ENCODE measurements around the gene EFCAB6.

Gene EFCAB6

GRCh38 chr22:43704051-43704450 is 108.1 kb downstream of the EFCAB6 start:
- TF ChIP-seq, protein P1, sequence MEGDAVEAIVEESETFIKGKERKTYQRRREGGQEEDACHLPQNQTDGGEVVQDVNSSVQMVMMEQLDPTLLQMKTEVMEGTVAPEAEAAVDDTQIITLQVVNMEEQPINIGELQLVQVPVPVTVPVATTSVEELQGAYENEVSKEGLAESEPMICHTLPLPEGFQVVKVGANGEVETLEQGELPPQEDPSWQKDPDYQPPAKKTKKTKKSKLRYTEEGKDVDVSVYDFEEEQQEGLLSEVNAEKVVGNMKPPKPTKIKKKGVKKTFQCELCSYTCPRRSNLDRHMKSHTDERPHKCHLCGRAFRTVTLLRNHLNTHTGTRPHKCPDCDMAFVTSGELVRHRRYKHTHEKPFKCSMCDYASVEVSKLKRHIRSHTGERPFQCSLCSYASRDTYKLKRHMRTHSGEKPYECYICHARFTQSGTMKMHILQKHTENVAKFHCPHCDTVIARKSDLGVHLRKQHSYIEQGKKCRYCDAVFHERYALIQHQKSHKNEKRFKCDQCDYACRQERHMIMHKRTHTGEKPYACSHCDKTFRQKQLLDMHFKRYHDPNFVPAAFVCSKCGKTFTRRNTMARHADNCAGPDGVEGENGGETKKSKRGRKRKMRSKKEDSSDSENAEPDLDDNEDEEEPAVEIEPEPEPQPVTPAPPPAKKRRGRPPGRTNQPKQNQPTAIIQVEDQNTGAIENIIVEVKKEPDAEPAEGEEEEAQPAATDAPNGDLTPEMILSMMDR (IDR thresholded peaks at IDR 0.05; ENCODE audit: insufficient read depth, low read depth, low read length, missing control alignments) = no peak
- no peak overlapping the region for H3K4me3 ChIP-seq (ENCODE audit: low read depth, low read length)
- no peak for DNase-seq (ENCODE audit: low read depth)

DNA sequence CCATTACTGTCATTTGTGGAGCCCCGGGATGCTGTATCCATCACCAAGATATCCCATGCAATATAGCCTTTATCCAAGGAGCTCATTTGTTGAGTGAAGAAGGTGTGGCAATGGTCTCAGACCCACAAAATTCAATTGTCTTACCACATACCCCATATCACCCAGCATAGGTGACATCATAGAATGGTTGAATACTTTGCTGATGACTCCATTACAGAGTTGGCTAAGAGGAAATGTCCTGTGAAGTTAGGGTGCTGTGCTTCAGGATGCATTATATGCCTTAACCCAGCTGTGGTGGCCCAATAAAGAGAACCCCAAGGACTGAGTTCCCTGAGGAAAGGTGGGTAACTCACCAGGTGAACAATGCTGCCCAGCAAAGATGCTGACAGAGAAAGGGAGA is 113.7 kb downstream of the EFCAB6 start:
- TF ChIP-seq, protein P1 (IDR thresholded peaks at IDR 0.05; ENCODE audit: insufficient read depth, low read depth, low read length, missing control alignments) = no peak
- no peak overlapping the region for H3K4me3 ChIP-seq (ENCODE audit: low read depth, low read length)
- no peak for DNase-seq (ENCODE audit: low read depth)

DNA sequence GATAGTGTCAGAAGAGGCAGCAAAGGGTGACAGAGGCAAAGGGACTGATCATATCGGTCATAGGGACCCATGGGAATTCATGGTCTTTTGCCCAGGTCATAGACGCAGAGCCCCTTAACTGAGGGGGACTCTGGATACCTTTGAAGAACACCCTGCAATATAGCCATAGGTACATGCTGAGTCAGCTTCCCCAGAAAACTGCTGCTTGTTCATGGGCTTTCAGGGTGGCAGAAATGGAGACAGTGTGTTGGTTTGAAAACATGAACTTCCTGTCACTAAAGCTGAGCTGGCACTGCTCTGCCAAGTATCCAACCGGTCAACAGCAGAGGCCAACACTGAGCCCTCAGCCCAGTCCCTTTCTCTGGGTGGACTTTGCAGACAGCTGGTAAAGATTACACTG is 114.2 kb downstream of the EFCAB6 start:
- H3K4me3 ChIP-seq (ENCODE audit: low read depth, low read length) = no peak overlapping the region
- DNase-seq (ENCODE audit: low read depth) = no peak
- TF ChIP-seq, protein P1 (IDR thresholded peaks at IDR 0.05; ENCODE audit: insufficient read depth, low read depth, low read length, missing control alignments) = no peak

- no peak for DNase-seq (ENCODE audit: low read depth)
- TF ChIP-seq, protein P1 (IDR thresholded peaks at IDR 0.05; ENCODE audit: insufficient read depth, low read depth, low read length, missing control alignments) = no peak
These were observed 118.9 kb downstream of the EFCAB6 start for GRCh38 chr22:43693249-43693648.

GRCh38 chr22:43689356-43689755 is 122.7 kb downstream of the EFCAB6 start:
- DNase-seq (ENCODE audit: low read depth) = no peak
- no peak overlapping the region for H3K4me3 ChIP-seq (ENCODE audit: low read depth, low read length)
- TF ChIP-seq, protein P1 (IDR thresholded peaks at IDR 0.05; ENCODE audit: insufficient read depth, low read depth, low read length, missing control alignments) = no peak

More at GRCh38 chr22:43693249-43693648, 118.9 kb downstream of the EFCAB6 start:
- no peak overlapping the region for H3K4me3 ChIP-seq (ENCODE audit: low read depth, low read length)

DNA sequence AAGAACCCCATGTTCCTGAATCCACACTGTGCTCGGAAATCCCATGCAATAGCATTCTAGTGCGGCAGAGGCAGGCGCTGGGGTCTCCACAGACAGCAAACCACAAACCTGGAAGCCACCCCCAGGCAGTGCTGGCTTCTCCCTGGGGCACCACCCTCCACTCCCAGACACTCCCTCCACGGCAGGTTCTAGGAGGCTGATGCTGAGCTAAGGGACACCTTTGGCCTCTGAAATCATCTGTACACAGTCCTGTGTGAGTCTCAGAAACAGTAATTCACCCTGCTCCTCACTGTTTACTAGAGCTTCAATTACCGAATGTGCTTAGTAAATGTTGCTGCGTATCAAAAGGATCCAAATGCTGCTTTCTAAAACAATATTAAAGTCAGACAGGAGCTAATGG is 129.3 kb downstream of the EFCAB6 start:
- TF ChIP-seq, protein P1 (IDR thresholded peaks at IDR 0.05; ENCODE audit: insufficient read depth, low read depth, low read length, missing control alignments) = no peak
- DNase-seq (ENCODE audit: low read depth) = no peak

GRCh38 chr22:43681731-43682360 is 130.3 kb downstream of the EFCAB6 start:
- TF ChIP-seq, protein P1 (IDR thresholded peaks at IDR 0.05; ENCODE audit: insufficient read depth, low read depth, low read length, missing control alignments) = no peak
- DNase-seq (ENCODE audit: low read depth) = no peak
- no peak overlapping the region for H3K4me3 ChIP-seq (ENCODE audit: low read depth, low read length)

More for the DNA sequence above, 129.3 kb downstream of the EFCAB6 start:
- H3K4me3 ChIP-seq (ENCODE audit: low read depth, low read length) = no peak overlapping the region
